ENCODE measurements around the gene ARR3.

- TF ChIP-seq, protein P1, sequence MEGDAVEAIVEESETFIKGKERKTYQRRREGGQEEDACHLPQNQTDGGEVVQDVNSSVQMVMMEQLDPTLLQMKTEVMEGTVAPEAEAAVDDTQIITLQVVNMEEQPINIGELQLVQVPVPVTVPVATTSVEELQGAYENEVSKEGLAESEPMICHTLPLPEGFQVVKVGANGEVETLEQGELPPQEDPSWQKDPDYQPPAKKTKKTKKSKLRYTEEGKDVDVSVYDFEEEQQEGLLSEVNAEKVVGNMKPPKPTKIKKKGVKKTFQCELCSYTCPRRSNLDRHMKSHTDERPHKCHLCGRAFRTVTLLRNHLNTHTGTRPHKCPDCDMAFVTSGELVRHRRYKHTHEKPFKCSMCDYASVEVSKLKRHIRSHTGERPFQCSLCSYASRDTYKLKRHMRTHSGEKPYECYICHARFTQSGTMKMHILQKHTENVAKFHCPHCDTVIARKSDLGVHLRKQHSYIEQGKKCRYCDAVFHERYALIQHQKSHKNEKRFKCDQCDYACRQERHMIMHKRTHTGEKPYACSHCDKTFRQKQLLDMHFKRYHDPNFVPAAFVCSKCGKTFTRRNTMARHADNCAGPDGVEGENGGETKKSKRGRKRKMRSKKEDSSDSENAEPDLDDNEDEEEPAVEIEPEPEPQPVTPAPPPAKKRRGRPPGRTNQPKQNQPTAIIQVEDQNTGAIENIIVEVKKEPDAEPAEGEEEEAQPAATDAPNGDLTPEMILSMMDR (IDR thresholded peaks at IDR 0.05): no peak
- no peak for TF ChIP-seq POLR2A (IDR thresholded peaks at IDR 0.05)
These were observed 48.0 kb upstream of the ARR3 start for GRCh38 chrX:70219938-70220764.
